Heart left ventricle (tissue), 13 donors: ENCODE results near the gene SGCA.

Experiments used
- CTCF ChIP-seq, 12 donors: fragments of 200-600 bp; sonication (generic) in 4 of 12; IDR thresholded peaks; one replicate each; pipeline versions ENCODE4 v1.5.0 to v1.8.0; 2018 to 2022; ENCODE audit warnings: antibody characterized with exemption in 12 of 12, mild to moderate bottlenecking in 5 of 12
- POLR2A ChIP-seq, 2 donors: fragments of 450-650 bp; IDR thresholded peaks; one replicate each; pipeline ENCODE4 v1.6.1; 2017; ENCODE audit warnings: antibody characterized with exemption in 2 of 2, mild to moderate bottlenecking in 2 of 2, moderate library complexity in 2 of 2
- donor health status: ischemic (EF 13 %, LVEDD 7.1; RV severe dilation, severe dysfunction).
- donor health status: DM: no; HTN: yes; CAD: no.
- donor health status: DM: no; HTN: no; CAD: no.
- donor health status: ischemic (EF 25% LVEDD 6.9; RV normal size, moderate dysfunction).
- donor health status: ischemic (EF 25% LVEDD 5.7; RV mildly dilated, moderate dysfunction).
- donor health status: ischemic (EF 35%, LVEDD 5.7; RV mildly dilated, moderate dysfunction).
- donor health status: nonischemic (EF 11% LVEDD 7.7; RV severe dilation, severe dysfunction).
- donor health status: DM: yes; HTN: yes; CAD: no.
- donor health status: PGD.
- donor health status: ischemic (EF 29% LVEDD 5.4; RV normal size, mild dysfunction).
- donor health status: nonischemic (EF 23%, LVEDD 6.1; RV moderate dilation, normal function).

DNA sequence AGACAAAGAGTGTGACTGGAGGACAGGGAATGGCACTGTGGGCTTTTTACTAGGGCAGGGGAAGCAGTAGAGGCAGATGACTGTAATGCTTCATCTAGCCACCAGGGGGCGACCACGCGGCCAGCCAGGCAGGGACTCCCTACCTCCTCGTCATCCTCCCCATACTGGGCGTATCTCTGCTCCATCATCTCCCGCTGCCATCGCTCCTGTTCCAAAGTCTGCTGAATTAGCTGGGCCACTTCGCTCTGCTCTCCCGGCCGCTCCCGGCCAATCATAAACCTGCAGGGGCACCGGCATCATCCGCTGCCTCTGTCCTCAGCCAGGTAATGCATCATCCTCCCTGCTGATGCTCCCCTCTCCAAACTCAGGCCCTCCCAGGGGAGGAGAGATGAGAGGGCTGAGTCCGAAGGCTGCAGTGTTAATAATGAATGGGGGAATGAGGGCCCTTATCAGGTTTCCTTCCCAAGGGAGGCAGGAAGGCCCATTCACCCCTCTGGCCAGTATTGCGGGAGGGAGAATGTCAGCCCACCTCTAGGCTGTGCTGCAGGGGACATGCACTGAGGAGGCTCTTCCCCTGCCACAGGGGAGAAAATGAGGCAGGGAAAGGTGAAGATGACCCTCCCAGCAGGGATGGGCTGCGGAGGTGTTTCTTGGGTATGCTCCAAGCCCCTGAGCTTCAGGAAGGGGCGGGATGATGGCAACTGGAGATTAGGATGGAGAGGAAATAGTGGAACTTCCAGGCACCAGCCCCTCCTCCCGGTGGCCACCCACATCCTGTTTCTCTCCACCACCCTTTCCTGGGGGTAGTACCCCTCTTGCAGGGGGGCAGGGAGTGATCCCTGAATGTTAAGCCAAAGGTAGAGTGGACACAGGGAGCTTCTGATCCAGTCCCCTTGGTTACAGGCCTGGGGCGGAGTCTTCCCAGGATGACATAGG, 25.6 kb upstream of the SGCA start:
- peak; percentile 89 to 99 (median 95) for TF ChIP-seq CTCF (IDR thresholded peaks at IDR 0.05)
- no peak for TF ChIP-seq POLR2A (IDR thresholded peaks at IDR 0.05)
